Activated CD8-positive, alpha-beta memory T cell treated with anti-CD3 and anti-CD28 coated beads, Interleukin-2, amount 10 ng/mL, durations not matched to agents 7 days and 5 days (primary cell): Measurements from ENCODE around the gene MAP7. TPM values are rescaled to one million over a fixed set of nuclear protein-coding genes. Genes with fewer than 3 reads are reported as not detected.

Experiments used
- ATAC-seq: fragments of 150-1000 bp; cut with Tn5 transposase; one replicate; pipeline ENCODE4 v1.10.0; 2021; ENCODE audit warnings: moderate library complexity
- CTCF ChIA-PET: fragments of 350-600 bp; sonication (Branson Sonifier 250); formaldehyde crosslinking; loops from one replicate; lab custom pipeline; 2021; ENCODE audit warnings: antibody characterized with exemption; lab: Charles Lee
- DNase-seq: peaks from one replicate; pipeline ENCODE4 v3.0.0-alpha.2; 2020
- H3K27ac Mint-ChIP-seq: one replicate; pipeline ENCODE4 v1.8.0; 2021; ENCODE audit warnings: mild to moderate bottlenecking, mixed read lengths
- H3K27me3 Mint-ChIP-seq: one replicate; pipeline ENCODE4 v1.8.0; 2021; ENCODE audit warnings: mixed read lengths
- H3K36me3 Mint-ChIP-seq: one replicate; pipeline ENCODE4 v1.8.0; 2021; ENCODE audit warnings: mild to moderate bottlenecking, mixed read lengths
- H3K4me1 Mint-ChIP-seq: one replicate; pipeline ENCODE4 v1.8.0; 2021; ENCODE audit warnings: mixed read lengths
- H3K4me3 Mint-ChIP-seq: one replicate; pipeline ENCODE4 v1.8.0; 2021; ENCODE audit warnings: mild to moderate bottlenecking, moderate library complexity, mixed read lengths
- H3K9me3 Mint-ChIP-seq: one replicate; pipeline ENCODE4 v1.8.0; 2022; ENCODE audit warnings: low read depth, mixed read lengths
- total RNA-seq, 2 experiments: library from RNA; stranded (reverse); gene quantifications; one replicate each; pipeline ENCODE4 v1.2.3, GENCODE V29; 2021

MAP7 gene
- total RNA-seq, 2 experiments from 2014 or later = 0.29 to 0.59 TPM

GRCh38 chr6:136582711-136583471 is 32.7 kb upstream of the MAP7 start:
- DNase-seq (no peak), ATAC-seq (no peak)
- no peak overlapping the region for H3K4me3 Mint-ChIP-seq
- H3K4me1 Mint-ChIP-seq = no peaks in the 10 kb centered on the region
- no peak overlapping the region for H3K27ac Mint-ChIP-seq
- no peaks in the 10 kb centered on the region for H3K27me3 Mint-ChIP-seq
- H3K9me3 Mint-ChIP-seq = no peaks in the 10 kb centered on the region
- peaks cover 15% of the 10 kb centered on the region for H3K36me3 Mint-ChIP-seq
- CTCF ChIA-PET = interaction anchor here (0.9 to 4.8 kb wide), 5 partner anchors 16 to 209 kb away, joined by 3 to 22 read pairs (median 5); partner anchors contain the start of gene MAP3K5

- CTCF ChIA-PET = no interaction called here
- peaks cover 18% of the 10 kb centered on the region for H3K36me3 Mint-ChIP-seq
- no peak for DNase-seq
Observed at GRCh38 chr6:136579800-136580199, 29.6 kb upstream of the MAP7 start.

GRCh38 chr6:136576821-136577220 is 26.6 kb upstream of the MAP7 start:
- H3K27ac Mint-ChIP-seq = no peak overlapping the region
- H3K36me3 Mint-ChIP-seq = peaks cover 33% of the 10 kb centered on the region
- ATAC-seq = no peak
- peaks cover 3% of the 10 kb centered on the region for H3K9me3 Mint-ChIP-seq
- no peaks in the 10 kb centered on the region for H3K27me3 Mint-ChIP-seq
- H3K4me1 Mint-ChIP-seq = no peaks in the 10 kb centered on the region
- DNase-seq = no peak
- no peak overlapping the region for H3K4me3 Mint-ChIP-seq
- CTCF ChIA-PET = no interaction called here

More at GRCh38 chr6:136579800-136580199, 29.6 kb upstream of the MAP7 start:
- no peak for ATAC-seq
- no peaks in the 10 kb centered on the region for H3K4me1 Mint-ChIP-seq
- no peak overlapping the region for H3K27ac Mint-ChIP-seq
- H3K27me3 Mint-ChIP-seq = no peaks in the 10 kb centered on the region
- H3K4me3 Mint-ChIP-seq = no peak overlapping the region
- no peaks in the 10 kb centered on the region for H3K9me3 Mint-ChIP-seq

GRCh38 chr6:136571496-136571895 is 21.3 kb upstream of the MAP7 start:
- Mint-ChIP-seq H3K27ac (no peak overlapping the region), H3K4me1 (no peaks in the 10 kb centered on the region), H3K9me3 (peaks cover 13% of the 10 kb centered on the region), H3K27me3 (no peaks in the 10 kb centered on the region), H3K36me3 (peaks cover 51% of the 10 kb centered on the region), H3K4me3 (no peak overlapping the region)
- DNase-seq = no peak
- CTCF ChIA-PET = no interaction called here
- no peak for ATAC-seq

GRCh38 chr6:136571065-136571464 is 20.8 kb upstream of the MAP7 start:
- Mint-ChIP-seq H3K4me3 (no peak overlapping the region), H3K36me3 (peaks cover 51% of the 10 kb centered on the region), H3K4me1 (no peaks in the 10 kb centered on the region), H3K27ac (no peak overlapping the region), H3K9me3 (peaks cover 13% of the 10 kb centered on the region), H3K27me3 (no peaks in the 10 kb centered on the region)
- CTCF ChIA-PET = no interaction called here
- DNase-seq (no peak), ATAC-seq (no peak)

GRCh38 chr6:136568129-136568528 is 17.9 kb upstream of the MAP7 start:
- ATAC-seq = no peak
- CTCF ChIA-PET = no interaction called here
- H3K4me3 Mint-ChIP-seq = no peak overlapping the region
- H3K27ac Mint-ChIP-seq = no peak overlapping the region
- peaks cover 12% of the 10 kb centered on the region for H3K4me1 Mint-ChIP-seq
- H3K36me3 Mint-ChIP-seq = peaks cover 40% of the 10 kb centered on the region
- peaks cover 13% of the 10 kb centered on the region for H3K9me3 Mint-ChIP-seq
- no peak for DNase-seq
- no peaks in the 10 kb centered on the region for H3K27me3 Mint-ChIP-seq

- H3K4me1 Mint-ChIP-seq = peaks cover 16% of the 10 kb centered on the region
- no peaks in the 10 kb centered on the region for H3K27me3 Mint-ChIP-seq
Observed at GRCh38 chr6:136567688-136568087, 17.5 kb upstream of the MAP7 start.

GRCh38 chr6:136566851-136567250 is 16.6 kb upstream of the MAP7 start:
- CTCF ChIA-PET = interaction anchor here (0.8 to 1.1 kb wide), 3 partner anchors 10 to 41 kb away, joined by 3 read pairs; no protein-coding TSS in a partner anchor
- Mint-ChIP-seq H3K9me3 (peaks cover 11% of the 10 kb centered on the region), H3K27ac (no peak overlapping the region), H3K4me3 (no peak overlapping the region), H3K27me3 (no peaks in the 10 kb centered on the region), H3K36me3 (peaks cover 34% of the 10 kb centered on the region), H3K4me1 (peaks cover 19% of the 10 kb centered on the region)
- no peak for DNase-seq
- ATAC-seq = no peak

More at GRCh38 chr6:136567688-136568087, 17.5 kb upstream of the MAP7 start:
- H3K27ac Mint-ChIP-seq = no peak overlapping the region
- peaks cover 36% of the 10 kb centered on the region for H3K36me3 Mint-ChIP-seq
- CTCF ChIA-PET = interaction anchor here (0.9 kb wide), 1 partner anchor 11 kb away, joined by 3 read pairs; no protein-coding TSS in a partner anchor
- no peak for DNase-seq
- H3K9me3 Mint-ChIP-seq = peaks cover 11% of the 10 kb centered on the region
- no peak overlapping the region for H3K4me3 Mint-ChIP-seq
- ATAC-seq = no peak

GRCh38 chr6:136566007-136566487 is 15.8 kb upstream of the MAP7 start:
- Mint-ChIP-seq H3K36me3 (peaks cover 27% of the 10 kb centered on the region), H3K4me1 (peaks cover 19% of the 10 kb centered on the region), H3K9me3 (peaks cover 5% of the 10 kb centered on the region), H3K27ac (no peak overlapping the region), H3K27me3 (no peaks in the 10 kb centered on the region), H3K4me3 (no peak overlapping the region)
- ATAC-seq (no peak), DNase-seq (no peak)
- CTCF ChIA-PET = interaction anchor here (1.1 to 7.6 kb wide), 2 partner anchors 14 to 42 kb away, joined by 3 to 35 read pairs; partner anchors contain the start of gene MAP7

GRCh38 chr6:136564180-136564579 is 14.0 kb upstream of the MAP7 start:
- Mint-ChIP-seq H3K4me3 (no peak overlapping the region), H3K27me3 (no peaks in the 10 kb centered on the region), H3K36me3 (peaks cover 17% of the 10 kb centered on the region), H3K27ac (peak overlapping the region; percentile 5), H3K4me1 (peaks cover 19% of the 10 kb centered on the region), H3K9me3 (no peaks in the 10 kb centered on the region)
- ATAC-seq (peak; percentile 20), DNase-seq (no peak)
- CTCF ChIA-PET = interaction anchor here (7.6 kb wide), 1 partner anchor 13 kb away, joined by 35 read pairs; the partner anchor contains the start of gene MAP7

- peaks cover 19% of the 10 kb centered on the region for H3K4me1 Mint-ChIP-seq
- ATAC-seq (peak; percentile 57), DNase-seq (no peak)
- H3K36me3 Mint-ChIP-seq = peaks cover 17% of the 10 kb centered on the region
- peak overlapping the region; percentile 5 for H3K27ac Mint-ChIP-seq
- no peaks in the 10 kb centered on the region for H3K27me3 Mint-ChIP-seq
- no peak overlapping the region for H3K4me3 Mint-ChIP-seq
- no peaks in the 10 kb centered on the region for H3K9me3 Mint-ChIP-seq
- CTCF ChIA-PET = interaction anchor here (1.5 to 7.6 kb wide), 2 partner anchors 12 to 229 kb away, joined by 6 to 35 read pairs; partner anchors contain the start of genes MAP3K5 and MAP7
Observed at GRCh38 chr6:136563386-136564152, 13.3 kb upstream of the MAP7 start.

GRCh38 chr6:136562211-136562610 is 12.0 kb upstream of the MAP7 start:
- ATAC-seq (no peak), DNase-seq (no peak)

GRCh38 chr6:136553166-136553787 is 3.1 kb upstream of the MAP7 start:
- H3K27ac Mint-ChIP-seq = no peak overlapping the region
- no peak for DNase-seq
- H3K36me3 Mint-ChIP-seq = peaks cover 10% of the 10 kb centered on the region
- ATAC-seq = no peak
- CTCF ChIA-PET = interaction anchor here (3.8 kb wide), 1 partner anchor 9 kb away, joined by 35 read pairs; no protein-coding TSS in a partner anchor
- peaks cover 34% of the 10 kb centered on the region for H3K27me3 Mint-ChIP-seq
- H3K4me3 Mint-ChIP-seq = no peak overlapping the region
- H3K4me1 Mint-ChIP-seq = peaks cover 11% of the 10 kb centered on the region
- H3K9me3 Mint-ChIP-seq = no peaks in the 10 kb centered on the region

More at GRCh38 chr6:136562211-136562610, 12.0 kb upstream of the MAP7 start:
- H3K27ac Mint-ChIP-seq = no peak overlapping the region
- no peaks in the 10 kb centered on the region for H3K27me3 Mint-ChIP-seq
- H3K4me3 Mint-ChIP-seq = no peak overlapping the region
- H3K9me3 Mint-ChIP-seq = no peaks in the 10 kb centered on the region
- CTCF ChIA-PET = interaction anchor here (0.7 to 7.6 kb wide), 3 partner anchors 11 to 1772 kb away, joined by 5 to 35 read pairs (median 6); partner anchors contain the start of genes MAP3K5 and MAP7
- peaks cover 21% of the 10 kb centered on the region for H3K36me3 Mint-ChIP-seq
- peaks cover 19% of the 10 kb centered on the region for H3K4me1 Mint-ChIP-seq
